Glutamatergic neuron (in vitro differentiated cells): ENCODE data around the gene NABP2. TPM values are rescaled to one million over a fixed set of nuclear protein-coding genes. Genes with fewer than 3 reads are reported as not detected.
"Not testable (repeated sequence)": the region's sequence is repeated elsewhere in the genome, so short reads cannot be mapped to it uniquely, and the experiment has no call there.

ENCODE experiments used
- DNase-seq: peaks from one replicate; pipeline ENCODE4 v3.0.0; 2022
- H3K27ac Mint-ChIP-seq: one replicate; pipeline ENCODE4 v1.8.0; 2020; ENCODE audit warnings: mild to moderate bottlenecking, mixed read lengths, inconsistent platforms; ENCODE audit not compliant: unreplicated experiment
- H3K27me3 Mint-ChIP-seq: one replicate; pipeline ENCODE4 v1.8.0; 2020; ENCODE audit warnings: mild to moderate bottlenecking, moderate library complexity, mixed read lengths, inconsistent platforms; ENCODE audit not compliant: unreplicated experiment
- H3K36me3 Mint-ChIP-seq: one replicate; pipeline ENCODE4 v1.8.0; 2020; ENCODE audit warnings: mild to moderate bottlenecking, mixed read lengths, inconsistent platforms; ENCODE audit not compliant: unreplicated experiment
- H3K4me1 Mint-ChIP-seq: one replicate; pipeline ENCODE4 v1.8.0; 2020; ENCODE audit warnings: mild to moderate bottlenecking, low read depth, mixed read lengths, inconsistent platforms; ENCODE audit not compliant: unreplicated experiment
- H3K4me3 Mint-ChIP-seq: one replicate; pipeline ENCODE4 v1.8.0; 2020; ENCODE audit warnings: mild to moderate bottlenecking, mixed read lengths, inconsistent platforms; ENCODE audit not compliant: unreplicated experiment
- H3K9me3 Mint-ChIP-seq: one replicate; pipeline ENCODE4 v1.8.0; 2020; ENCODE audit warnings: mild to moderate bottlenecking, moderate library complexity, mixed read lengths, inconsistent platforms; ENCODE audit not compliant: unreplicated experiment
- CTCF ChIP-seq: fragments of 200-600 bp; sonication (generic); IDR thresholded peaks from one replicate; pipeline ENCODE4 v1.5.0; 2021; ENCODE audit not compliant: partially characterized antibody, unreplicated experiment
- total RNA-seq: library from RNA; stranded (reverse); fragmentation: NEBNext Ultra II Directional; extraction: Animal tissue kit (Norgen Biotek cat#: 25700); gene quantifications from one replicate; pipeline ENCODE4 v1.2.1, GENCODE V29; 2021; ENCODE audit not compliant: unreplicated experiment

The NABP2 gene
- total RNA-seq, 1 donor from 2014 or later: 42.6 TPM

- H3K27me3 Mint-ChIP-seq: peaks cover 21% of the 10 kb centered on the region
- peak; percentile 78 for TF ChIP-seq CTCF
- H3K9me3 Mint-ChIP-seq: peaks cover 23% of the 10 kb centered on the region
- peak; percentile 68 for DNase-seq
- peak overlapping the region; percentile 35 for H3K4me3 Mint-ChIP-seq
- H3K27ac Mint-ChIP-seq: peak overlapping the region; percentile 2
- peaks cover 4% of the 10 kb centered on the region for H3K36me3 Mint-ChIP-seq
- H3K4me1 Mint-ChIP-seq: peaks cover 2% of the 10 kb centered on the region
Observed at GRCh38 chr12:56193025-56193578, 31.0 kb upstream of the NABP2 start.

GRCh38 chr12:56196818-56197550, 27.2 kb upstream of the NABP2 start:
- H3K36me3 Mint-ChIP-seq, H3K9me3 Mint-ChIP-seq, H3K4me1 Mint-ChIP-seq, DNase-seq, H3K27ac Mint-ChIP-seq, H3K27me3 Mint-ChIP-seq: not testable (repeated sequence)
- H3K4me3 Mint-ChIP-seq: peak overlapping the region; percentile 25

DNA sequence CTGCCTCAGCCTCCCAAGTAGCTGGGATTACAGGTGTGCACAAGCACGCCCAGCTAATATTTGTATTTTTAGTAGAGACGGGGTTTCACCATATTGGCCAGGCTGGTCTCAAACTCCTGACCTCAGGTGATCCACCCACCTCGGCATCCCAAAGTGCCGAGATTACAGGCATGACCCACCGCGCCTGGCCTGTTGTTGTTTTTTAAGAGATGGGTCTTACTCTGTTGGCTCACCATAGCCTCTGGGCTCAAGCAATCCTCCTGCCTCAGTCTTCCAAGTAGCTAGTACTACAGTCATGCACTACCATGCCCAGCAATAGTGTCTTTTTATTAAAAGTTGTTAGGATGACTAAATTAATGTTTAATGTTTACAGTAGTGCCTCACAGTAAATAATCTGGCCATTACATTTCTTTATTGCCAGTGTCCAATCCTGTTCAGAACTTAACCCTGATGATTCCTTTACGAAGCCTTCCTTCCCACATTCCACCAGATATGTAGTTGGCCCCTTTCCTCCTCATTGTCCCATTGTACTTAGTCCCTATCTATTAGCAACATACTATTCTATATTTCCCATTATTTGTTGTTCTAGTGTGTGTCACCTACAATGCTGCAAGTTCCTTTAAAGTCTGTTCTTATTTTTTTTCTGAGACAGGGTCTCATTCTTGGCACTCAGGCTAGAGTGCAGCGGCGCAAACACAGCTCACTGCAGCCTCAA, 26.1 kb upstream of the NABP2 start:
- Mint-ChIP-seq H3K4me3 (no peak overlapping the region), H3K4me1 (no peaks in the 10 kb centered on the region), H3K27me3 (peaks cover 4% of the 10 kb centered on the region), H3K27ac (no peak overlapping the region), H3K36me3 (no peaks in the 10 kb centered on the region), H3K9me3 (peaks cover 1% of the 10 kb centered on the region)
- TF ChIP-seq CTCF: no peak
- DNase-seq: no peak

- Mint-ChIP-seq H3K27me3 (no peaks in the 10 kb centered on the region), H3K9me3 (peaks cover 1% of the 10 kb centered on the region), H3K4me3 (no peak overlapping the region), H3K27ac (no peak overlapping the region), H3K36me3 (no peaks in the 10 kb centered on the region), H3K4me1 (no peaks in the 10 kb centered on the region)
- no peak for DNase-seq
- TF ChIP-seq CTCF: no peak
Observed at GRCh38 chr12:56198836-56199235, 25.3 kb upstream of the NABP2 start.

- H3K9me3 Mint-ChIP-seq: peaks cover 1% of the 10 kb centered on the region
- H3K27ac Mint-ChIP-seq: no peak overlapping the region
- no peak overlapping the region for H3K4me3 Mint-ChIP-seq
- no peaks in the 10 kb centered on the region for H3K4me1 Mint-ChIP-seq
- no peaks in the 10 kb centered on the region for H3K27me3 Mint-ChIP-seq
- H3K36me3 Mint-ChIP-seq: peaks cover 3% of the 10 kb centered on the region
- DNase-seq: no peak
- TF ChIP-seq CTCF: no peak
Observed at GRCh38 chr12:56202366-56202765, 21.8 kb upstream of the NABP2 start.
